NCI-H1694 treated with DMSO at 0.1 percent for 48 hours (cell line): ENCODE measurements around the gene SART3.
"Not testable (repeated sequence)": the region's sequence is repeated elsewhere in the genome, so short reads cannot be mapped to it uniquely, and the experiment has no call there.

Experiments
- DNase-seq: peaks from one replicate; lab custom pipeline; 2025; lab: John Stamatoyannopoulos, UW

The SART3 gene

GRCh38 chr12:108580531-108580930, 19.6 kb upstream of the SART3 start:
- no peak for DNase-seq

GRCh38 chr12:108578813-108579212, 17.8 kb upstream of the SART3 start:
- DNase-seq, result no peak

- DNase-seq, result no peak
Measured at GRCh38 chr12:108578264-108578663, 17.3 kb upstream of the SART3 start.

- DNase-seq, result no peak
Measured at GRCh38 chr12:108577458-108577857, 16.5 kb upstream of the SART3 start.

GRCh38 chr12:108576660-108577234, 15.8 kb upstream of the SART3 start:
- DNase-seq, result no peak

GRCh38 chr12:108575199-108575912, 14.4 kb upstream of the SART3 start:
- no peak for DNase-seq

- DNase-seq, result not testable (repeated sequence)
Measured at GRCh38 chr12:108574276-108574675, 13.3 kb upstream of the SART3 start.

- DNase-seq, result no peak
Measured at GRCh38 chr12:108573317-108573716, 12.3 kb upstream of the SART3 start.

- DNase-seq, result no peak
Measured at GRCh38 chr12:108572166-108572790, 11.3 kb upstream of the SART3 start.

- DNase-seq, result no peak
Measured at GRCh38 chr12:108571609-108572165, 10.7 kb upstream of the SART3 start.

GRCh38 chr12:108570743-108571608, 10.0 kb upstream of the SART3 start:
- DNase-seq, result peak; percentile 45

GRCh38 chr12:108568338-108569154, 7.6 kb upstream of the SART3 start:
- DNase-seq, result no peak

- no peak for DNase-seq
Measured at GRCh38 chr12:108567406-108568337, 6.7 kb upstream of the SART3 start.

GRCh38 chr12:108566452-108566851, 5.5 kb upstream of the SART3 start:
- DNase-seq, result no peak

- DNase-seq, result peak; percentile 80
Measured at GRCh38 chr12:108565976-108566375, 5.0 kb upstream of the SART3 start.

- DNase-seq, result no peak
Measured at GRCh38 chr12:108565146-108565545, 4.2 kb upstream of the SART3 start.

- DNase-seq, result no peak
Measured at GRCh38 chr12:108564724-108565123, 3.8 kb upstream of the SART3 start.

GRCh38 chr12:108563804-108564151, 2.8 kb upstream of the SART3 start:
- DNase-seq, result no peak

GRCh38 chr12:108563136-108563803, 2.3 kb upstream of the SART3 start:
- DNase-seq, result peak; percentile 51
